ENCODE measurements around the gene RAPGEF3. TPM values are rescaled to one million over a fixed set of nuclear protein-coding genes. Genes with fewer than 3 reads are reported as not detected.

The RAPGEF3 gene
- total and polyA plus RNA-seq, 2 donors from 2014 or later, result 84.3 to 179 TPM

- no peak for FAIRE-seq
- peaks cover 2 to 4% (median 4%) of the 10 kb centered on the region in 3 donors for H3K36me3 ChIP-seq (ENCODE audit: control insufficient read depth in 2 of 3, insufficient read depth in 3 of 3, low read length in 3 of 3)
- H3K9me3 ChIP-seq (ENCODE audit: control insufficient read depth in 2 of 3, insufficient read depth in 1 of 3, low read length in 3 of 3), result no peaks in the 10 kb centered on the region
- H3K27me3 ChIP-seq (ENCODE audit: control insufficient read depth, insufficient read depth, low read length), result no peaks in the 10 kb centered on the region
- intact Hi-C loops (cut with DNase I), result no loop called here
- H3K4me1 ChIP-seq (ENCODE audit: control insufficient read depth in 2 of 3, insufficient read depth in 2 of 3, low read depth in 1 of 3, low read length in 3 of 3), result no peaks in the 10 kb centered on the region
- no peak for TF ChIP-seq CTCF (IDR thresholded peaks at IDR 0.05; ENCODE audit: borderline replicate concordance, extremely low read depth, insufficient read depth)
- H3K9ac ChIP-seq (ENCODE audit: low read length in 3 of 3), result no peak overlapping the region
- H3K27ac ChIP-seq (ENCODE audit: low read depth in 2 of 2, low read length in 2 of 2), result no peak overlapping the region
- no peak overlapping the region for H3K4me3 ChIP-seq (ENCODE audit: low read length in 3 of 3)
- DNase-seq, result no peak
Measured at GRCh38 chr12:47698055-47698454, 60.6 kb downstream of the RAPGEF3 start.

- Histone ChIP-seq H3K9ac (ENCODE audit: low read length in 3 of 3) (no peak overlapping the region), H3K4me1 (ENCODE audit: control insufficient read depth in 2 of 3, insufficient read depth in 2 of 3, low read depth in 1 of 3, low read length in 3 of 3) (no peaks in the 10 kb centered on the region), H3K4me3 (ENCODE audit: low read length in 3 of 3) (no peak overlapping the region), H3K27ac (ENCODE audit: low read depth in 2 of 2, low read length in 2 of 2) (no peak overlapping the region), H3K27me3 (ENCODE audit: control insufficient read depth, insufficient read depth, low read length) (no peaks in the 10 kb centered on the region), H3K9me3 (ENCODE audit: control insufficient read depth in 2 of 3, insufficient read depth in 1 of 3, low read length in 3 of 3) (peaks cover 0 to 2% (median 0%) of the 10 kb centered on the region in 3 donors), H3K36me3 (ENCODE audit: control insufficient read depth in 2 of 3, insufficient read depth in 3 of 3, low read length in 3 of 3) (peaks cover 3 to 6% (median 3%) of the 10 kb centered on the region in 3 donors)
- DNase-seq (no peak), FAIRE-seq (no peak)
- no peak for TF ChIP-seq CTCF (IDR thresholded peaks at IDR 0.05; ENCODE audit: borderline replicate concordance, extremely low read depth, insufficient read depth)
- intact Hi-C loops (cut with DNase I), result loop anchor here (10.0 kb wide), 1 partner anchor 654 kb away; no protein-coding TSS in a partner anchor
Measured at GRCh38 chr12:47689215-47689614, 69.5 kb downstream of the RAPGEF3 start.

GRCh38 chr12:47687636-47688035 lies 71.0 kb downstream of the RAPGEF3 start:
- TF ChIP-seq CTCF (IDR thresholded peaks at IDR 0.05; ENCODE audit: borderline replicate concordance, extremely low read depth, insufficient read depth), result no peak
- intact Hi-C loops (cut with DNase I), result loop anchor here (10.0 kb wide), 1 partner anchor 653 kb away; no protein-coding TSS in a partner anchor
- Histone ChIP-seq H3K9me3 (ENCODE audit: control insufficient read depth in 2 of 3, insufficient read depth in 1 of 3, low read length in 3 of 3) (peaks cover 0 to 2% (median 0%) of the 10 kb centered on the region in 3 donors), H3K27me3 (ENCODE audit: control insufficient read depth, insufficient read depth, low read length) (no peaks in the 10 kb centered on the region), H3K27ac (ENCODE audit: low read depth in 2 of 2, low read length in 2 of 2) (no peak overlapping the region), H3K4me3 (ENCODE audit: low read length in 3 of 3) (no peak overlapping the region), H3K9ac (ENCODE audit: low read length in 3 of 3) (no peak overlapping the region), H3K36me3 (ENCODE audit: control insufficient read depth in 2 of 3, insufficient read depth in 3 of 3, low read length in 3 of 3) (peaks cover 3 to 6% (median 3%) of the 10 kb centered on the region in 3 donors), H3K4me1 (ENCODE audit: control insufficient read depth in 2 of 3, insufficient read depth in 2 of 3, low read depth in 1 of 3, low read length in 3 of 3) (no peaks in the 10 kb centered on the region)
- FAIRE-seq (no peak), DNase-seq (no peak)

Measured in kidney (tissue), 14 donors.